K562 (cell line): Measurements from ENCODE around the gene VAC14. TPM values are rescaled to one million over a fixed set of nuclear protein-coding genes. Genes with fewer than 3 reads are reported as not detected.

Experiments used
- BRD9 ChIP-seq: fragments of 450-650 bp; IDR thresholded peaks from 2 replicates; pipeline ENCODE4 v1.6.1; 2018; ENCODE audit warnings: low read depth; ENCODE audit not compliant: partially characterized antibody
- CEBPG ChIP-seq, 3 experiments: fragments of 200-800 bp in 1 of 3; sonication (Bioruptor generic) in 1 of 3; sonication (generic) in 1 of 3; formaldehyde crosslinking in 1 of 3; IDR thresholded peaks in 2 of 3; conservative IDR thresholded peaks in 1 of 3; 2 replicates each; pipeline versions ENCODE4 v1.6.1 to v1.8.0; 2016 to 2022; ENCODE audit warnings: missing compliant biosample characterization in 2 of 3, missing genetic modification characterization in 2 of 3, mild to moderate bottlenecking in 1 of 3, missing genetic modification reagents in 1 of 3
- CREM ChIP-seq: IDR thresholded peaks from 2 replicates; pipeline ENCODE4 v1.6.1; 2014; ENCODE audit warnings: antibody characterized with exemption, low read depth
- L3MBTL2 ChIP-seq: fragments of 450-650 bp; IDR thresholded peaks from 2 replicates; pipeline ENCODE4 v1.6.1; 2016; ENCODE audit warnings: mild to moderate bottlenecking, moderate library complexity
- MTA1 ChIP-seq: fragments of 450-650 bp; IDR thresholded peaks from 2 replicates; pipeline ENCODE4 v1.6.1; 2017; ENCODE audit warnings: borderline replicate concordance
- NFRKB ChIP-seq: fragments of 450-650 bp; IDR thresholded peaks from 2 replicates; pipeline ENCODE4 v1.6.1; 2016; ENCODE audit warnings: low read depth
- POLR2G ChIP-seq: fragments of 200-400 bp; formaldehyde crosslinking; IDR thresholded peaks from 2 replicates; pipeline ENCODE4 v1.6.1; 2017; ENCODE audit warnings: low read depth, mild to moderate bottlenecking, antibody characterized with exemption, low read length, moderate library complexity
- TBL1XR1 ChIP-seq, 2 experiments: IDR thresholded peaks; 2 replicates each; pipeline ENCODE4 v1.6.1; 2012; ENCODE audit warnings: improper control_type of control experiment in 2 of 2, low read length in 2 of 2, mild to moderate bottlenecking in 1 of 2
- TCF3 ChIP-seq: sonication (generic); formaldehyde crosslinking; IDR thresholded peaks from 2 replicates; pipeline ENCODE4 v1.4.0; 2020; ENCODE audit warnings: mild to moderate bottlenecking, missing genetic modification reagents
- YY1 ChIP-seq, 3 experiments: IDR thresholded peaks; 2 replicates each; pipeline ENCODE4 v1.6.1; 2011; ENCODE audit warnings: low read length in 2 of 3, mild to moderate bottlenecking in 2 of 3, moderate library complexity in 2 of 3, borderline replicate concordance in 1 of 3, control low read depth in 1 of 3, low read depth in 1 of 3; ENCODE audit not compliant: insufficient read depth in 3 of 3, insufficient replicate concordance in 2 of 3, control insufficient read depth in 1 of 3, insufficient read length in 1 of 3; ENCODE audit errors: extremely low read depth in 1 of 3
- ZNF583 ChIP-seq: fragments of 250-450 bp; sonication (Bioruptor Pico); IDR thresholded peaks from 2 replicates; pipeline ENCODE4 v1.4.0; 2020
- polyA plus RNA-seq, 8 experiments: library from polyadenylated mRNA; depleted of rRNA in 4 of 8; stranded (reverse) in 5 of 8; unstranded in 3 of 8; fragments of >200 nt; fragmentation: Nextera tagmentation in 2 of 8; fragmentation: Illumina TruSeq in 1 of 8; extraction: Ambion mirVana in 2 of 8; extraction: Trizol in 1 of 8; gene quantifications; 2 replicates each; pipeline versions ENCODE4 v1.2.1 to v1.2.3, GENCODE V29; 2011 to 2014; ENCODE audit warnings: inconsistent platforms in 1 of 8, missing spikeins in 1 of 8
- total RNA-seq, 7 experiments: library from RNA; depleted of rRNA in 6 of 7; stranded (reverse); fragments of >200 nt in 6 of 7; fragmentation: Illumina TruSeq in 2 of 7; extraction: Trizol in 2 of 7; gene quantifications; 2 replicates each; pipeline versions ENCODE4 v1.2.1 to v1.2.3, GENCODE V29; 2011 to 2021; ENCODE audit warnings: low replicate concordance in 1 of 7
- TF ChIP-seq, protein P1 (sequence below): conservative IDR thresholded peaks from 2 replicates; pipeline ENCODE4 v1.6.1; 2011; ENCODE audit warnings: low read depth, mild to moderate bottlenecking, low read length; ENCODE audit not compliant: control insufficient read depth
- TF ChIP-seq, protein P2 (sequence below): sonication (generic); formaldehyde crosslinking; IDR thresholded peaks from 2 replicates; pipeline ENCODE4 v1.8.0; 2022; ENCODE audit warnings: mild to moderate bottlenecking, missing genetic modification reagents
- TF ChIP-seq, protein P3 (sequence below): fragments of 450-650 bp; IDR thresholded peaks from 2 replicates; pipeline ENCODE4 v1.7.1; 2018; ENCODE audit warnings: mild to moderate bottlenecking, low read depth; ENCODE audit not compliant: partially characterized antibody
- TF ChIP-seq, protein P4 (sequence below): IDR thresholded peaks from 3 replicates; pipeline ENCODE4 v1.6.1; 2011; ENCODE audit warnings: borderline replicate concordance, mild to moderate bottlenecking; ENCODE audit not compliant: insufficient read length, insufficient read depth

VAC14 gene
- total and polyA plus RNA-seq, 9 of the 15 experiments (the other 6 are each of a cell fraction or from before 2014, with no cell fraction given), result 1.3 to 41.6 (median 26.6) TPM

DNA sequence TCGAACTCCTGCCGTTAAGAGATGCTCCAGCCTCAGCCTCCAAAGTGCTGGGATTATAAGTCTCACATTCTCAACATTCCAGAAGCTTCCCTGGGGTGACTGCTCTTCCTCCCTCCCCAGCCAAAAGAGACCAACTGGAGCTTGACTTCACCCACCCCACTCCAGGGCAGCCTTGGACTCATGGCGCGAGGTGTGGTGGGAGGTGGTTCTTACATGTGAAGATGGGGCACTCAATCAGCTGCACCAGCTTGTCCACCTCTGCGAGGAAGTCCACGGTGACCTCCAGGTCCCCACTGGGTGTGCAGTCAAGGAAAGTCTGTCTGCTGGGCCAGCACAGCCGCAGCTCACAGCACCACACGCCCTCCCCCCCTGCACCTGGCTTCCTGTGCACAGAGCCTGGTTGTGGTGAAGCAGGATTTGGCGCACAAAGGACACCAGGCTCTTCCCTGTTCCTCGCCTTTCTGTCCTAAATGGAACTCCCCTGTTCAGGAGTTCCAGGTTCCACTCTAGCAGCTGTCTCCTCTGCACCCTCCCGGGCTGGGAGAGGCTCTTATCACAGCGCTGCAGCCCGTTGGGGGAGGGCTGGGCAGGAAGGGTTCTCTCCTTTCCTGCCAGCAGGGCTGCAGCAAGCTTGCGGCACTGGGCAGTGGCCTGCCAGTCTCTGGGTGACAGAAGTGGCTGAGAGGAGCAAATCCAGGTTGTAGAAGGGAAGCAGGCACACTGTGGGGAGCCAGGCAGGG is 105.5 kb downstream of the VAC14 start (continued):
- TF ChIP-seq, protein P1, sequence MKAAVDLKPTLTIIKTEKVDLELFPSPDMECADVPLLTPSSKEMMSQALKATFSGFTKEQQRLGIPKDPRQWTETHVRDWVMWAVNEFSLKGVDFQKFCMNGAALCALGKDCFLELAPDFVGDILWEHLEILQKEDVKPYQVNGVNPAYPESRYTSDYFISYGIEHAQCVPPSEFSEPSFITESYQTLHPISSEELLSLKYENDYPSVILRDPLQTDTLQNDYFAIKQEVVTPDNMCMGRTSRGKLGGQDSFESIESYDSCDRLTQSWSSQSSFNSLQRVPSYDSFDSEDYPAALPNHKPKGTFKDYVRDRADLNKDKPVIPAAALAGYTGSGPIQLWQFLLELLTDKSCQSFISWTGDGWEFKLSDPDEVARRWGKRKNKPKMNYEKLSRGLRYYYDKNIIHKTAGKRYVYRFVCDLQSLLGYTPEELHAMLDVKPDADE, result peak; percentile 92
- TF ChIP-seq ZNF583 (CRISPR knock-in tag) (0 out of 2 replicates have a peak, but pooled peaks have one; percentile 37), TBL1XR1 (IDR thresholded peaks at IDR 0.05; ENCODE audit: low read length in 2 of 2) (peak in 1 of 2 experiments; percentile 80; a peak in 2 of 4 replicates), CEBPG (CRISPR knock-in tag; IDR thresholded peaks at IDR 0.05) (no peak), CEBPG (tag; conservative IDR thresholded peaks at IDR 0.05 in 1 of 2, IDR thresholded peaks at IDR 0.05 in 1 of 2) (no peak), MTA1 (0 out of 2 replicates have a peak, but pooled peaks have one; percentile 53), L3MBTL2 (peak; percentile 17; the same call in 1 of the 2 replicates), CREM (0 out of 2 replicates have a peak, but pooled peaks have one; percentile 32), POLR2G (0 out of 2 replicates have a peak, but pooled peaks have one; percentile 29), YY1 (IDR thresholded peaks at IDR 0.05; ENCODE audit: borderline replicate concordance in 1 of 3, control insufficient read depth in 1 of 3, extremely low read depth in 1 of 3, insufficient read depth in 3 of 3, insufficient read length in 1 of 3, insufficient replicate concordance in 2 of 3, low read depth in 1 of 3, low read length in 2 of 3) (peak in 2 of 3 experiments; percentile 4 to 57), BRD9 (peak; percentile 19), NFRKB (0 out of 2 replicates have a peak, but pooled peaks have one; percentile 25), TCF3 (CRISPR knock-in tag) (peak; percentile 98)
- TF ChIP-seq, protein P2, sequence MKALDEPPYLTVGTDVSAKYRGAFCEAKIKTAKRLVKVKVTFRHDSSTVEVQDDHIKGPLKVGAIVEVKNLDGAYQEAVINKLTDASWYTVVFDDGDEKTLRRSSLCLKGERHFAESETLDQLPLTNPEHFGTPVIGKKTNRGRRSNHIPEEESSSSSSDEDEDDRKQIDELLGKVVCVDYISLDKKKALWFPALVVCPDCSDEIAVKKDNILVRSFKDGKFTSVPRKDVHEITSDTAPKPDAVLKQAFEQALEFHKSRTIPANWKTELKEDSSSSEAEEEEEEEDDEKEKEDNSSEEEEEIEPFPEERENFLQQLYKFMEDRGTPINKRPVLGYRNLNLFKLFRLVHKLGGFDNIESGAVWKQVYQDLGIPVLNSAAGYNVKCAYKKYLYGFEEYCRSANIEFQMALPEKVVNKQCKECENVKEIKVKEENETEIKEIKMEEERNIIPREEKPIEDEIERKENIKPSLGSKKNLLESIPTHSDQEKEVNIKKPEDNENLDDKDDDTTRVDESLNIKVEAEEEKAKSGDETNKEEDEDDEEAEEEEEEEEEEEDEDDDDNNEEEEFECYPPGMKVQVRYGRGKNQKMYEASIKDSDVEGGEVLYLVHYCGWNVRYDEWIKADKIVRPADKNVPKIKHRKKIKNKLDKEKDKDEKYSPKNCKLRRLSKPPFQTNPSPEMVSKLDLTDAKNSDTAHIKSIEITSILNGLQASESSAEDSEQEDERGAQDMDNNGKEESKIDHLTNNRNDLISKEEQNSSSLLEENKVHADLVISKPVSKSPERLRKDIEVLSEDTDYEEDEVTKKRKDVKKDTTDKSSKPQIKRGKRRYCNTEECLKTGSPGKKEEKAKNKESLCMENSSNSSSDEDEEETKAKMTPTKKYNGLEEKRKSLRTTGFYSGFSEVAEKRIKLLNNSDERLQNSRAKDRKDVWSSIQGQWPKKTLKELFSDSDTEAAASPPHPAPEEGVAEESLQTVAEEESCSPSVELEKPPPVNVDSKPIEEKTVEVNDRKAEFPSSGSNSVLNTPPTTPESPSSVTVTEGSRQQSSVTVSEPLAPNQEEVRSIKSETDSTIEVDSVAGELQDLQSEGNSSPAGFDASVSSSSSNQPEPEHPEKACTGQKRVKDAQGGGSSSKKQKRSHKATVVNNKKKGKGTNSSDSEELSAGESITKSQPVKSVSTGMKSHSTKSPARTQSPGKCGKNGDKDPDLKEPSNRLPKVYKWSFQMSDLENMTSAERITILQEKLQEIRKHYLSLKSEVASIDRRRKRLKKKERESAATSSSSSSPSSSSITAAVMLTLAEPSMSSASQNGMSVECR, result no peak
- TF ChIP-seq, protein P3, sequence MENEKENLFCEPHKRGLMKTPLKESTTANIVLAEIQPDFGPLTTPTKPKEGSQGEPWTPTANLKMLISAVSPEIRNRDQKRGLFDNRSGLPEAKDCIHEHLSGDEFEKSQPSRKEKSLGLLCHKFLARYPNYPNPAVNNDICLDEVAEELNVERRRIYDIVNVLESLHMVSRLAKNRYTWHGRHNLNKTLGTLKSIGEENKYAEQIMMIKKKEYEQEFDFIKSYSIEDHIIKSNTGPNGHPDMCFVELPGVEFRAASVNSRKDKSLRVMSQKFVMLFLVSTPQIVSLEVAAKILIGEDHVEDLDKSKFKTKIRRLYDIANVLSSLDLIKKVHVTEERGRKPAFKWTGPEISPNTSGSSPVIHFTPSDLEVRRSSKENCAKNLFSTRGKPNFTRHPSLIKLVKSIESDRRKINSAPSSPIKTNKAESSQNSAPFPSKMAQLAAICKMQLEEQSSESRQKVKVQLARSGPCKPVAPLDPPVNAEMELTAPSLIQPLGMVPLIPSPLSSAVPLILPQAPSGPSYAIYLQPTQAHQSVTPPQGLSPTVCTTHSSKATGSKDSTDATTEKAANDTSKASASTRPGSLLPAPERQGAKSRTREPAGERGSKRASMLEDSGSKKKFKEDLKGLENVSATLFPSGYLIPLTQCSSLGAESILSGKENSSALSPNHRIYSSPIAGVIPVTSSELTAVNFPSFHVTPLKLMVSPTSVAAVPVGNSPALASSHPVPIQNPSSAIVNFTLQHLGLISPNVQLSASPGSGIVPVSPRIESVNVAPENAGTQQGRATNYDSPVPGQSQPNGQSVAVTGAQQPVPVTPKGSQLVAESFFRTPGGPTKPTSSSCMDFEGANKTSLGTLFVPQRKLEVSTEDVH, result no peak
- TF ChIP-seq, protein P4, sequence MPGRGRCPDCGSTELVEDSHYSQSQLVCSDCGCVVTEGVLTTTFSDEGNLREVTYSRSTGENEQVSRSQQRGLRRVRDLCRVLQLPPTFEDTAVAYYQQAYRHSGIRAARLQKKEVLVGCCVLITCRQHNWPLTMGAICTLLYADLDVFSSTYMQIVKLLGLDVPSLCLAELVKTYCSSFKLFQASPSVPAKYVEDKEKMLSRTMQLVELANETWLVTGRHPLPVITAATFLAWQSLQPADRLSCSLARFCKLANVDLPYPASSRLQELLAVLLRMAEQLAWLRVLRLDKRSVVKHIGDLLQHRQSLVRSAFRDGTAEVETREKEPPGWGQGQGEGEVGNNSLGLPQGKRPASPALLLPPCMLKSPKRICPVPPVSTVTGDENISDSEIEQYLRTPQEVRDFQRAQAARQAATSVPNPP, result no peak
